Stimulated activated CD4-positive, alpha-beta T cell treated with anti-CD3 and anti-CD28 coated beads, Interleukin-1b, Interleukin-23, amount 100 ng/mL, for 24 hours (primary cell): ENCODE data around the gene KIF6.

Experiments
- DNase-seq, 4 experiments: peaks; one replicate each; pipeline ENCODE4 v3.0.0-alpha.2; 2020; ENCODE audit warnings: low read depth in 4 of 4, low spot score in 1 of 4

KIF6 gene

GRCh38 chr6:39391182-39391581 lies 334.0 kb downstream of the KIF6 start:
- DNase-seq = no peak

DNA sequence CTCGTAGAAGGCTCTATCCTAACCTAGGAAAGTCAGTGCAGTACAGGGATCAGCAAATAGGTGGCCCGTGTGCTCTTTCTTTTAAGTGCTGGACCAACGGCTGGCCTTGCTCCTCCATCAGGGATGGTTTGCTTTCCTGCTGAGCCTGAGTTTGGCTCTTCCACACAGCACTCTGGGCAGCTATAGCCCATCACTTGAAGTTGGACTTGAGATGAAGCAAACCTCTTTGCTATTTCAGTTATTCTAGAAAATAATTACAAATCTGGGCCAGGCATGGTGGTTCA lies 335.8 kb downstream of the KIF6 start:
- no peak for DNase-seq

DNA sequence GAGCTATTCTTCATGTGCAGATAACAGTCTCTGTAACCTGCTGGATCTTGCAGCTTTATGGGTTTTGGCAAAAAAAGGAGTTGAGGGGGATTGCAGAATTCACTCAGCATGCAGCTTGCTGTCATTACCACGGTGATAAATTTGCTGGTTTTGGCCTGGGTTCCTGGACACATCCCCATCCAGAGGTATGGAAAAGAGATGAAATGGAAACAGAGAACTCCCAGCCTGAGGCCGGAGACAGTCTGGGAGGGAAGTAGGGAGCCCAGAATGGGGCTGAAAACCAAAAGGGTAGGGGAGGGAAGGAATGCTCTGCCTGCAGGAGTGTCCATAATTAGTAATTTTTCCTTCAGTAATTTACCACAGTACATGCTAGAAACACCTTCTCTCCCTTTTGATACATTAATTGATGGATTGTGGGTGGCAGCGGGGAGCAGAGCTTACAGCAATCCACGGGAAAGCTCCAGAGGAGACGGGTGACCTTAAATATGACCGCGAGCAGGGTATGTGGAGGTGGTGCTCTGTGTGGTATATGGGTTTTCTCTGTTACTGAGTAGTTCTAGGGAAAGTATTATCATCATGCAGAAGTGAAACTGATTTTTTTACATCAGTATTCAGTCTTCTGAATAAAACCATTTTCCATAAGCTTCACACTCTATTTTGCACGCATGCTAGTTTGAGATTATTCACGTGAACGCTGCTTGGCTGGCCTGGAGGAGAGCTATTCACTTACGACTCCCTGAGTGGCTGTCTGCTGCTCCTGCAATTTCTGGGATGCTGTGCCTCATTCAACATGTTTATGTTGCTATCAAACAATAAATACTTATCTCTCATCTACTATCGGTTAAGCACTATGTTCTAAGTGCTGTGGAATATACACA lies 336.4 kb downstream of the KIF6 start:
- DNase-seq = no peak

DNA sequence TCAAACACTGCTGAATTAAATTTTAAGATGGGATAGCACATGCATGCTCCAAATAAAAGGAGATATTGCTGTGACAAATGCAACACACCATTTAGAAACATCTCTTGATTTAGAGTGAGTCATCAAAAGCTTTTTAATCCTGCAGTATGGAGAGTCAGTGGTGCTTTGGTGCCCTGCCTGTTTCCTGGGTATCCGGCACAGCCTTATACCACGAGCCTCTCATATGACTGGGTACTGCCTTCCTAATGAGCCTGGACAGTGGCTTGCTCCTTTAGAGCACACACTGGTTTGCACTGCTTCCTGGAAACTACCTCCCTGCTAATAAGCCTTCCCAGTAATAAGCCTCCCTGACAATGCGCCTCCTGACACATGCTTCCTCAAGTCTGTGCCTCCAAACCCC lies 337.4 kb downstream of the KIF6 start:
- no peak for DNase-seq

DNA sequence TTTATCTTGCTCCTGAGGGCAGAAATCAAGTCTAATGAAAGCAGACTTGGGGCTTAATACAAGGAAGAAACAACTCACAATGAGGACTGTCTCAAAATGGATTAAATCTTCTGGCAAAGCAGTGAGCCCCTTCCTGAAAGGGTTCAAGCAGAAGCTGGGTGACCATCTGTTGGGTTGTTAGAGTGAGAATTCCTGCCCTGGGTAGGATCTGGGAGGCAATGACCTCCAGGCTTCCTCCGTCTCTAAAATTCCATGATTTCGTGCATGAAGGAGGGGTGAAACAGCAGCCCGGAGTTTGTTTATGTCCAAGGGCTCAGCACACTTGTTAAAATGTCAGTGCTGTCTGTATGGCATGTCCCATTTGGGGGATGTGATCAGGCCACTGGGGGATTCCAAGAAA lies 338.7 kb downstream of the KIF6 start:
- DNase-seq = no peak

DNA sequence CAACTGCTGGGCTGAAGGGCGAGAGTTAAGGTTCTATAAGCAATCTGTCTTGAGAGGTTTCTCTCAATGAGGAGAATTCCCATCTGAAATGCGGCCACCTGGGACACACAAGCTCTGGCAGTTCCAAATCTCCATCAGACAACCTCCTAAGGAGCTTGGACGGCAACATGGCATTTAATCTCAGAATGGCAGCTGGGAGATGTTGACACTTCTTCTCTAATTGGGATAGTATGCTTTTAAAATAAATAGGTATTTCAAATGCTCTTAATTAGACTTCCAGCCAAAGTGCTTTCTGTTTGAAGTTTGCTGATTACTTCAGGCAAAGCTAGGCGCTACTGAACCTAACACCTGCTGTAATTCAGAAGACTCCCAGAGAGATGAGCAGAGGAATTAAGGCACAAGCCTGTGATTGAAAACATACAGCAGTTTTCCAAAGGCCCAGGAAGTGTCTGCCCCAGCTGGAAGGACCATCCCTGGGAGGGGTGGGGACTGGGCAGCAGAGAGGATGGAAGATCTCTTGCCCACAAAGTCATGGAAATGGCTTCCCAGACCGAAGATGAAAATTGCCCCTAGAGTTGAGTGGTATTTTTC lies 343.6 kb downstream of the KIF6 start:
- no peak for DNase-seq

- no peak for DNase-seq
Observed at GRCh38 chr6:39380837-39381549, 344.2 kb downstream of the KIF6 start.

- no peak for DNase-seq
Observed at GRCh38 chr6:39378960-39379425, 346.2 kb downstream of the KIF6 start.

- DNase-seq = no peak
Observed at GRCh38 chr6:39378175-39378959, 346.8 kb downstream of the KIF6 start.

- DNase-seq = no peak
Observed at GRCh38 chr6:39377539-39377950, 347.7 kb downstream of the KIF6 start.

DNA sequence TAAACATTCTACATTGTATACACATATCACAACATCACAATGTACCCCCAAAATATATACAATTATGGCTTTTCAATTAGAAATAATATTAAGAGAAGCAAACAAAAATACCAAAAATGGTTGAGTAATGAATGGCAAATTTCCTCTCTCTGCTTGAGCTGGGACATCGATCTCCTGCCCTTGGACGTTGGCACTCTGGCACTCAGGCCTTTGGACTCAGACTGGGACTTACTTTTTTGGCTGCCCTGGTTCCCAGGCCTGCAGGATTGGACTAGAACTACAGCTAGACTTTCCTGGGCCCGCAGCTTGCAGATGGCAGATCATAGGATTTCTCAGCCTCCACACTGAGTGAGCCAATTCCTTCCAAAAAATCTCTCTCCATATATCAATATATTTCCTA lies 349.8 kb downstream of the KIF6 start:
- DNase-seq = no peak

DNA sequence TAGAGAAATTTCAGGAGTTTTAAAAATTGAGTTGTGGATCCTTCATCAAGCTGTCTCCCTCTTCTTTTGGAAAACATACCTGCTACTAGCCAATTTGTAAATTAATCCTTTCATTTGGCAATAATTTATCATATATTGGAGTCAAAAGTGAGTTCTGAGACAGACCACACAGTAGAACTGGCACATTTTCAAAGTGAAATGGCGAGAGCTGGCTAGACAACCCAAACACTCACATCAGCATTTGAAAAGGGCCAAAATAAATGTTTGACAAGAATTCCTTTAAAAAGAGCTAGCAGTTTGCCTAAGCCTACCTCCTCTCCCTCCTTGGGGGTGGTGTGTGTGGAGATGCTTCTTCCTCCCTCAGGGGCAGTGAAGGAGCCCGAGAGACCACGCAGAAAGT lies 354.8 kb downstream of the KIF6 start:
- no peak for DNase-seq

DNA sequence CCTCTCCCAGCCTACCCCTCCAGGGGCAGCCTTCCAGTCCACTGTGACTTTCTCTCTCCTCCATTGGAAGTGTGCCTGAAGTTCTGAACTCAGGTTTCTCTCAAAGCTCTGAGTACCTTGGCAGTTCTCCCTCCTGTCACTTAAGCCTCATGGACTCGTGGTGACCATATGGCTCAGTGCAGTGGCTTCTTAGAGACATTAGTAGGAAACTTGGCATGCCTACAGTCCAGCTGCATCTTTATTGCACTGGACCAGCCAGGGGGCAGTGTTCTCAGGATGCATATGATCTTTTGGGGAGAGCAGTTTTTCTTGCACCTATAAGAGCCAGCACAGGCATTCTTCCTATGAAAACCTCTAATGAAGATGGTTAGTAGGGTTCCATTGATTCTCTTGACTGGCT lies 355.2 kb downstream of the KIF6 start:
- no peak for DNase-seq

DNA sequence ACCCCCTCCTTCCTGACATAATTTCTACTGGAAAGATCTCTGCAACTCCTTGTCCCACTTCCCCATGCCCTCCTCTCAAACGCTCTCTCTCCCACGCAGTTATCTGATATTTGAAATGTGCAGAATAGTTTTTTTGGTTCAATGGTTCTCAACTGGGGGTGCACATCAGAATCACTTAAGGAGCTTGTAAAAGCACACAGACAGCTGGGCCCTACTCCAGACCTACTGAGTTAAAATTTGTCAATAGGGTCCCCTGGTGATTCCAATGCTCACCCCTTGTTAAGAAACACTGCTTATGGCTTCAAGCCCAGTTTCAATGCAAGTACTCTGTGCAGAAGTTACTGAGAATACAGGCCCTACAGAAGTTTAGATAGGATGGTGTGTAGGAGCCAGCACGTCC lies 357.5 kb downstream of the KIF6 start:
- DNase-seq = no peak

DNA sequence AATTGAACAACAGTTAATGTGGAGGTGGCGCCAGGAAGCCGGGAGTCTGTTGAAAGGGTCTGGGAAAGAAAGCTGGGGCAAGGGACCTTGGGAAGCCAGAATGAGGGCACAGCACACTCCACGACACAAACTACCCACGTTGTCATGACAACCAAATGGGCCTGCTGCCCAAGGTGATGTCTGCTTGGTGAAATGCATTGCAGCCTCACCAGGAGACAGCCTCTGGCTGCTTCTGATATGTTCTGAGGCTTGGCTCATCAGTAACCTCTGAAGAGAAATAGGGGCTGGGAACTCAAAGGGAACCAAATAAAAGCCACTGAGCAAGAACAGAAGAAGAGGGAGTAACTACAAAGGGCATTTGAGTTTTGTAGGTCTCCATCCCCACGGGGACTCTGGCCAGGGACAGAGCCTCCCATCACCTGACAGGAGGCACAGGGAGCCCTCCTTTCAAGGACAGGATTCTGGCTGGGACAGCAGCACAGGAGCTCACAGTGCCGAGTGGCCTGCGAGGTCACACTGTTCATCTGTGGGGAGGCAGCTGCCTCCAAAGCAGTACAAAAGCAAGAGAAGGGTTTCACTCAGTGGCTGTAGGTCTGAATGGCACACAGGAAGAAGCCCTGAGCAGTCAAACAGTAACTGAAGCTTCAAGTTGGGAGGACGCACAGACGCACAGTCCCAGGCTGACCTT lies 358.1 kb downstream of the KIF6 start:
- no peak for DNase-seq

DNA sequence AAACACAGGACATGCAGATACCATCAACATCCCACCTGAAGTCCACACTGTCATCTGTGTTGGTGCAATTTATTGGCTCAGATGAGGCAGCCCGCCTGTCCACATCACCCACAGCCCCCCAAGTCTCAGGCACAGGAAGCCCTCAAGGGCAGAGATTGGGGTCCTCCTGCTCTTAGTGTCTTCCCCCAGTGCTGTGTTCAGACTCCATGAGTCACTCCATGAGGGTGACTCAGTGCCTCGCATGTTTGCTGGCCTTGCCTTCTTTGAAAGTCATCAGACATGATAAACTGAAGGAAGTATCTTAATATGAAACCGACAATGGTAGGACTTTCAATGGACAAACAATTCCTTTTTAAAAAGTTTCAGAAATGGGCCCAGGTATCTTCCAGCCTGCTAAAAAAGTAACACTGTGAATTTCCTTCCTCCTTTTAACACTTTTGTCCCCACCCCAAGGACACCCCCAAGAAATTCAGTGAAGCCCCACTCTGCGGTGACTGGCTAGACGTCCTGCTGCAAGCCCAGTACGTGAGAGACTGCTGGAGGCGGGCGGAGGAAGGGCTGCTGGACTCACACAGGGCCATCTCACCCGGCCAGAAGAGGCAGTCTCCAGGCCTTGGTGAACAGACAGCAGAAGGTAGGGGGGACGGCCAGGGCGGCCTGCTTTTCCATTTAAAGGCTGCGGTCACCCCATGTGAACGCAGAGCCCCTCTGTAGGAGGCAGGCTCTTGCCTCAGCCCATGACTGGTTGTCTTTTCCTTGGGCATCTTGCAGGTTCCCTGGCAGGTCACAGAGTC lies 359.7 kb downstream of the KIF6 start:
- no peak for DNase-seq

GRCh38 chr6:39363280-39363679 lies 361.9 kb downstream of the KIF6 start:
- no peak for DNase-seq

- DNase-seq = no peak
Observed at GRCh38 chr6:39362487-39362865, 362.7 kb downstream of the KIF6 start.

- DNase-seq = peak; percentile 11 to 36 (median 34)
Observed at GRCh38 chr6:39361657-39362486, 363.3 kb downstream of the KIF6 start.
